ENCODE results near the gene WDR7. TPM values are rescaled to one million over a fixed set of nuclear protein-coding genes. Genes with fewer than 3 reads are reported as not detected.

Gene WDR7
- total and polyA plus RNA-seq, 5 donors from 2014 or later = 27.8 to 76.4 (median 31.0) TPM

DNA sequence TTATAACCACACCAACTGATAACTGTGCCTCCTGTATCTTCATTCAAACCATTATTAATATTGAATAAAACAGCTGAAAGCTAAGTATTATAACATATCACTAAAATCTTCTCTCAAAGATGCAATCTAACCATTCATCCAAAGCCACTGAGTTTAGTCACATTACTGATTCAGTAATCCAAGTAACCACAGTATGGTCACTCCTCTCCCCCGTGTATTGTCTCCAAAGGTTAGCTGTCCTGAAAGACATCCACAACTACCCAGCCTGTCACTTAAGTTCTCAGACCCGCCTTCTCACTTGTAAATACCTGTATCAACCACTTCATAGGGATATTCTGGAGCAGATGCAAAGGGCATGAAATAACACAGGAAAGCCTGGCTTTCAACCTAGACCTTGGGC, 282.3 kb downstream of the WDR7 start:
- peaks cover 0 to 2% (median 0%) of the 10 kb centered on the region in 7 donors for H3K9me3 Mint-ChIP-seq
- H3K4me1 Mint-ChIP-seq = peaks cover 0 to 4% (median 0%) of the 10 kb centered on the region in 4 donors
- Histone ChIP-seq H3K4me3 (ENCODE audit: low read depth, low read length) (no peak overlapping the region), H3K36me3 (ENCODE audit: control insufficient read depth, insufficient read depth, low read length) (peaks cover 38% of the 10 kb centered on the region), H3K4me1 (ENCODE audit: control insufficient read depth, insufficient read depth, low read length, poor library complexity, severe bottlenecking) (no peaks in the 10 kb centered on the region), H3K9me3 (ENCODE audit: control insufficient read depth in 2 of 2, low read length in 2 of 2) (no peaks in the 10 kb centered on the region), H3K27ac (ENCODE audit: insufficient read depth, low read length, poor library complexity, severe bottlenecking) (no peak overlapping the region), H3K27me3 (ENCODE audit: control insufficient read depth, insufficient read depth, low read length) (no peaks in the 10 kb centered on the region)
- ATAC-seq (ENCODE audit: low read depth in 2 of 2) = no peak
- no peaks in the 10 kb centered on the region for H3K27me3 Mint-ChIP-seq
- H3K27ac Mint-ChIP-seq = peak overlapping the region in 2 of 3 donors; percentile 26 to 43
- no peak overlapping the region for H3K4me3 Mint-ChIP-seq
- H3K36me3 Mint-ChIP-seq = peaks cover 56% of the 10 kb centered on the region
- no peak for DNase-seq

DNA sequence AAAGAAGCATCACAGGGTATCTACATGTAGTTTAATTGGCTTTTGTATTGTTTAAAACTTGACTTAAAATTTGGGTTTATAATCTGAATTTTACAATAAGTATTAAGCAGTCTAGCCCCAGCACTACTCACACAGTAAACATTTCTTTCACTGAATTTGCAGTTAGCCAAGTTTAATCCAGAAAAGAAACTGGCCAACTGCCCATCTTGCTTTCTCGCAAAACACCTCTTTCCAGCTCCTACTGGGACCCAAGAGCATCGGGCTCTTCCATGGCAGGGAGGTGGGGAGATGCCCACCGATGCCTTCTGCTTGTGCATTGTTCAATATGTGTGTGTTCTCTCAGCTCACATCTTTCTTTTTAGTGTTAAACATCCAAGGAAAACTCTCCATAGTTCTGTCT, 283.0 kb downstream of the WDR7 start:
- H3K4me3 Mint-ChIP-seq = no peak overlapping the region
- DNase-seq = no peak

DNA sequence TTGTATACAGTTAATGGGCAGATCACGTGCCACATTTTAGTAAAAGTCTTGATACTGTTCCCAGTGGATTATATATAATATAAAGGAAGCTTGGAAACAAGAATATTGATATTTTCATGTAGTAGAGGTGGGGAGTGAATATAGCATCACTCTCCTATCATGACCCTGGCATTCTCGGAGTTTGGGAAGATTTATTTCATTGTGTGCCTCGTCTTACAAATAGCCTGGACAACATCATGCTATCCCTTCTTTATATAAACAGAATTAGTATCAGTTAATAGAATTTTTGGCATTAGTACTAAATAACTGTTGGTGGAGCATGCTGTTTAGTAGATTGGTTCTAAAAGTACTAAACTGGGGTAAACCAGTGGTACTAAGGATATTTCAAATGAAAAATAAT, 283.7 kb downstream of the WDR7 start:
- no peak for ATAC-seq (ENCODE audit: low read depth in 2 of 2)
- H3K36me3 Mint-ChIP-seq = peaks cover 50% of the 10 kb centered on the region
- no peaks in the 10 kb centered on the region for H3K27me3 Mint-ChIP-seq
- DNase-seq = no peak
- Histone ChIP-seq H3K27me3 (ENCODE audit: control insufficient read depth, insufficient read depth, low read length) (no peaks in the 10 kb centered on the region), H3K4me3 (ENCODE audit: low read depth, low read length) (no peak overlapping the region), H3K27ac (ENCODE audit: insufficient read depth, low read length, poor library complexity, severe bottlenecking) (no peak overlapping the region), H3K9me3 (ENCODE audit: control insufficient read depth in 2 of 2, low read length in 2 of 2) (no peaks in the 10 kb centered on the region), H3K4me1 (ENCODE audit: control insufficient read depth, insufficient read depth, low read length, poor library complexity, severe bottlenecking) (no peaks in the 10 kb centered on the region), H3K36me3 (ENCODE audit: control insufficient read depth, insufficient read depth, low read length) (peaks cover 45% of the 10 kb centered on the region)
- H3K4me1 Mint-ChIP-seq = peaks cover 0 to 4% (median 0%) of the 10 kb centered on the region in 4 donors
- H3K9me3 Mint-ChIP-seq = peaks cover 0 to 2% (median 0%) of the 10 kb centered on the region in 7 donors
- H3K27ac Mint-ChIP-seq = no peak overlapping the region
- no peak overlapping the region for H3K4me3 Mint-ChIP-seq

More for the DNA sequence above, 283.0 kb downstream of the WDR7 start:
- Mint-ChIP-seq H3K4me1 (peaks cover 0 to 4% (median 0%) of the 10 kb centered on the region in 4 donors), H3K36me3 (peaks cover 56% of the 10 kb centered on the region), H3K27ac (peak overlapping the region in 1 of 3 donors; percentile 81), H3K27me3 (no peaks in the 10 kb centered on the region), H3K9me3 (peaks cover 0 to 2% (median 0%) of the 10 kb centered on the region in 7 donors)
- no peak overlapping the region for H3K4me3 ChIP-seq (ENCODE audit: low read depth, low read length)
- H3K36me3 ChIP-seq (ENCODE audit: control insufficient read depth, insufficient read depth, low read length) = peaks cover 45% of the 10 kb centered on the region
- no peaks in the 10 kb centered on the region for H3K27me3 ChIP-seq (ENCODE audit: control insufficient read depth, insufficient read depth, low read length)
- no peak overlapping the region for H3K27ac ChIP-seq (ENCODE audit: insufficient read depth, low read length, poor library complexity, severe bottlenecking)
- no peaks in the 10 kb centered on the region for H3K4me1 ChIP-seq (ENCODE audit: control insufficient read depth, insufficient read depth, low read length, poor library complexity, severe bottlenecking)
- no peak for ATAC-seq (ENCODE audit: low read depth in 2 of 2)
- H3K9me3 ChIP-seq (ENCODE audit: control insufficient read depth in 2 of 2, low read length in 2 of 2) = no peaks in the 10 kb centered on the region

DNA sequence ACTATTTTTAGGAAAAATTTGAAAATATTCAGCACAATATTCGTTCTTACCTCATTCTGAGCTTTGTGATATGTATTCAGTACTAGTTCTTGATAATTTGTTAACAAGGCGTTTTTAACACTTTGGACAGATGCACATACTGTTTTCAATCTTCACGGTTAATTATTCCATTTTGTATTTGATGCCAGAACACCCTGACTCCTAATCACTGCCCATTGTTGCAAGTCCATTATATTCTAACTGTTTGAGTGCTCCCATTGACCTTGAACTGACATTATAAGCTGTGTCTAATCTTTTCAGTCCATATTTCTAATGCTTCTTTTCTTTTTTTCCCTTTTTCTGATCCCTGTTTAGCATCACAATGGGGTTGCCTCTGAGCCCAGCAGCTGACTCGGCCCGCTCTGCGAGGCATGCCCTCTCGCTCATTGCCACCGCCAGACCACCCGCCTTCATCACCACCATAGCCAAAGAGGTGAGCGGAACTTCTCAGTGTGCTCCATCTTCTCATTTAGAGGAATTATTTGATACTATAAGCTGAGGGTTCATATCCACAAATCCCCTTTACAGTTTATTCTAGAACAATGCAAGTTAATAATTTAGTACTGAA, 284.4 kb downstream of the WDR7 start:
- Histone ChIP-seq H3K36me3 (ENCODE audit: control insufficient read depth, insufficient read depth, low read length) (peaks cover 49% of the 10 kb centered on the region), H3K4me3 (ENCODE audit: low read depth, low read length) (no peak overlapping the region), H3K9me3 (ENCODE audit: control insufficient read depth in 2 of 2, low read length in 2 of 2) (no peaks in the 10 kb centered on the region), H3K4me1 (ENCODE audit: control insufficient read depth, insufficient read depth, low read length, poor library complexity, severe bottlenecking) (no peaks in the 10 kb centered on the region), H3K27me3 (ENCODE audit: control insufficient read depth, insufficient read depth, low read length) (no peaks in the 10 kb centered on the region), H3K27ac (ENCODE audit: insufficient read depth, low read length, poor library complexity, severe bottlenecking) (no peak overlapping the region)
- Mint-ChIP-seq H3K4me1 (peaks cover 0 to 4% (median 0%) of the 10 kb centered on the region in 4 donors), H3K9me3 (peaks cover 0 to 2% (median 0%) of the 10 kb centered on the region in 7 donors), H3K27ac (no peak overlapping the region), H3K4me3 (no peak overlapping the region), H3K36me3 (peaks cover 46% of the 10 kb centered on the region), H3K27me3 (no peaks in the 10 kb centered on the region)
- no peak for DNase-seq
- no peak for ATAC-seq (ENCODE audit: low read depth in 2 of 2)

DNA sequence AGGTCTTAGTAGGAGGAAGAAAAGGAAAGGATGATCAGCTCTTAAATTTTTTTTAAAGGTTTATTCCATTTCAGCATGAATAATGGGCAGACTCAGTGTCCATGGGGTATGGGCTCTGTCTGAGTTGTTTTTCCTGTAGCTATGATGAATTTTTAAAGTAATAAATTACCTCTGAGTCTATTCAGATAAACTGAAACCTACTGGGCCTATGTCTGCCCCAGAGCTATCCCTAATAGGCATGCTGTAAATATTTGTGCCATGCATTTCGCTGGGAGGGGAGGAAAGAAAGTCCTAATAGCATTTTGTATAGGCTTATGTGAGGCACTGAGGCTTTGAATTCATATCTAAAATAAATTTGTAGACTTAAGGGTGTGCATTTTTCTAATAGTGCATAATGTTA, 285.3 kb downstream of the WDR7 start:
- Mint-ChIP-seq H3K36me3 (peaks cover 50% of the 10 kb centered on the region), H3K27ac (no peak overlapping the region)

DNA sequence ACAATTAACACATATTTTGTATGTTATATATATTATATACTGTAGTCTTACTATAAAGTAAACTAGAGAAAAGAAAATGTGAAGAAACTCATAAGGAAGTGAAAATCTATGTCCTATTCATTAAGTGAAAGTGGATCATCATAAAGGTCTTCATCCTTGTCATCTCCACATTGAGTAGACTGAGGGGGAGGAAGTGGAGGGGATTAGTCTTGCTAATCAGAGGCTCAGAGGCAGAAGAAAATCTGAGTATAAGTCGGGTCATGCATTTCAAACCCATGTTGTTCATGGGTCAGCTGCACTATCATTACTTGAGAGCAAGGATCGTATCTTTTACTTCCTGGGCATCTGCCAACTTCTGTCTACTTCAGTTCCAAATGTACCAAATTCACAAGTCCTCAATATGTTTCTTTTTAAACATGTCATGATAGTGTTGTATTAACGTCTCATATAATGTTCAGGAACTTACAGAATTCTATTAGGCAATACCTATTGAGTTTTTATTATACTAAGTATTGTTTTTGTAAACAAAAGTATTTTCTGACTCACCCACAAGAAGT, 286.8 kb downstream of the WDR7 start:
- no peaks in the 10 kb centered on the region for H3K27me3 ChIP-seq (ENCODE audit: control insufficient read depth, insufficient read depth, low read length)
- ATAC-seq (ENCODE audit: low read depth in 2 of 2) (no peak), DNase-seq (no peak)
- H3K4me1 Mint-ChIP-seq = peaks cover 0 to 2% (median 0%) of the 10 kb centered on the region in 4 donors
- H3K36me3 ChIP-seq (ENCODE audit: control insufficient read depth, insufficient read depth, low read length) = peaks cover 37% of the 10 kb centered on the region
- H3K4me3 Mint-ChIP-seq = no peak overlapping the region
- H3K36me3 Mint-ChIP-seq = peaks cover 50% of the 10 kb centered on the region
- H3K27ac Mint-ChIP-seq = no peak overlapping the region
- H3K9me3 Mint-ChIP-seq = peaks cover 0 to 2% (median 0%) of the 10 kb centered on the region in 7 donors
- H3K9me3 ChIP-seq (ENCODE audit: control insufficient read depth in 2 of 2, low read length in 2 of 2) = no peaks in the 10 kb centered on the region
- no peak overlapping the region for H3K4me3 ChIP-seq (ENCODE audit: low read depth, low read length)
- no peaks in the 10 kb centered on the region for H3K4me1 ChIP-seq (ENCODE audit: control insufficient read depth, insufficient read depth, low read length, poor library complexity, severe bottlenecking)
- H3K27me3 Mint-ChIP-seq = no peaks in the 10 kb centered on the region
- no peak overlapping the region for H3K27ac ChIP-seq (ENCODE audit: insufficient read depth, low read length, poor library complexity, severe bottlenecking)

More for the DNA sequence above, 285.3 kb downstream of the WDR7 start:
- no peaks in the 10 kb centered on the region for H3K27me3 ChIP-seq (ENCODE audit: control insufficient read depth, insufficient read depth, low read length)
- ATAC-seq (ENCODE audit: low read depth in 2 of 2) (no peak), DNase-seq (no peak)
- Mint-ChIP-seq H3K9me3 (peaks cover 0 to 2% (median 0%) of the 10 kb centered on the region in 7 donors), H3K27me3 (no peaks in the 10 kb centered on the region), H3K4me1 (peaks cover 0 to 3% (median under 1%) of the 10 kb centered on the region in 4 donors), H3K4me3 (no peak overlapping the region)
- H3K9me3 ChIP-seq (ENCODE audit: control insufficient read depth in 2 of 2, low read length in 2 of 2) = no peaks in the 10 kb centered on the region
- no peaks in the 10 kb centered on the region for H3K4me1 ChIP-seq (ENCODE audit: control insufficient read depth, insufficient read depth, low read length, poor library complexity, severe bottlenecking)
- no peak overlapping the region for H3K27ac ChIP-seq (ENCODE audit: insufficient read depth, low read length, poor library complexity, severe bottlenecking)
- H3K36me3 ChIP-seq (ENCODE audit: control insufficient read depth, insufficient read depth, low read length) = peaks cover 46% of the 10 kb centered on the region
- H3K4me3 ChIP-seq (ENCODE audit: low read depth, low read length) = no peak overlapping the region

DNA sequence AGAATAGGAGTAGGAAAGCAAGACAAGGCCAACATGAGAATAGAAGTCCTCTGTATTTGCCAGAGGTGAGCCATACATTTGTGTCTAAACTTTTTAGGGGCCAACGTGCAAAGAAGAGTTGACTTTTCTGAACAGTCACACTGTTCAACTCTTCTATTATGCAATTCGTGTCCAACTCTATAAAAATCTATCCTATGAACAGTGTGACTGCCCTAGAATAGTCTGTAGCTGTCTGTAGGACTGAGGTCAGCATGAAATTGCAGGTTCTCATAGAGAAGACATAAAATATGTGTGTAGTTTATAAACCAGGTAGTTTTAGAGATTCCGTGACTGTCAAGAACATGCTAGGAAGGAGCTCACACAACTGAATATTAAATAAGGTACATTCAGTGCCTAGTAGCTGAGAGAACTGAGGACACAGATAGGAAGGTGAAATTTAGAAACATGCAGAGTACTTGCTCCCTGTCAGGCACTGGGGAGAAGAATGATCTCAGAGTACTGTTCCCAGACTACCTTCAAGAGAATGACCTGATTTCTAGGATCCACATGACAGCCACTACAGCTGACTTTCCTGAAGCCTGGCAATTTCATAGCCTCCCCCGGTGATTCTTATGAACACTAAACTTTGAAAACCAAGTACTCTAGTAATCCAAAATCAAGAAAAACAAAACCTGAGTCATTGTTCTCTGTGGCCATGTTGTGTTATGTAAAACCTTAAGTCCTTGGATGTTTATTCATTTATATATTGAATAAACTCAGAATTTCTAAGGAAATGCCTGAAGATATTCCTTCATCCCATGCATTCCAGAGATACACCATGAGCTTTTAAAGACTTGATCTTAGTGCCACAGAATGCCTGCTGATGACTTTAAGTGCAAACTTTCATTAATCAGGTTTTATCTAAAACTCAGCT, 294.3 kb downstream of the WDR7 start:
- Histone ChIP-seq H3K4me3 (ENCODE audit: low read depth, low read length) (no peak overlapping the region), H3K36me3 (ENCODE audit: control insufficient read depth, insufficient read depth, low read length) (peaks cover 5% of the 10 kb centered on the region), H3K27me3 (ENCODE audit: control insufficient read depth, insufficient read depth, low read length) (no peaks in the 10 kb centered on the region), H3K27ac (ENCODE audit: insufficient read depth, low read length, poor library complexity, severe bottlenecking) (no peak overlapping the region), H3K4me1 (ENCODE audit: control insufficient read depth, insufficient read depth, low read length, poor library complexity, severe bottlenecking) (no peaks in the 10 kb centered on the region), H3K9me3 (ENCODE audit: control insufficient read depth in 2 of 2, low read length in 2 of 2) (no peaks in the 10 kb centered on the region)
- ATAC-seq (ENCODE audit: low read depth in 2 of 2) (no peak), DNase-seq (no peak)
- Mint-ChIP-seq H3K36me3 (peaks cover 47% of the 10 kb centered on the region), H3K9me3 (no peaks in the 10 kb centered on the region), H3K4me3 (no peak overlapping the region), H3K4me1 (peaks cover 0 to 6% (median under 1%) of the 10 kb centered on the region in 4 donors), H3K27ac (no peak overlapping the region), H3K27me3 (no peaks in the 10 kb centered on the region)

All from CD4-positive, CD25-positive, alpha-beta regulatory T cell (primary cell).